ENCODE data around the gene C3orf22.

- TF ChIP-seq EP300 (IDR thresholded peaks at IDR 0.05; ENCODE audit: borderline replicate concordance) = no peak
- no peak for TF ChIP-seq TAF1 (IDR thresholded peaks at IDR 0.05; ENCODE audit: low read depth)
- TF ChIP-seq MAX (IDR thresholded peaks at IDR 0.05) = no peak
- TF ChIP-seq YY1 (IDR thresholded peaks at IDR 0.05; ENCODE audit: low read depth) = no peak
Measured at GRCh38 chr3:126569390-126569975, 10.8 kb upstream of the C3orf22 start.

All from Ishikawa (cell line).